Measurements from ENCODE around the gene SMR3A.

DNA sequence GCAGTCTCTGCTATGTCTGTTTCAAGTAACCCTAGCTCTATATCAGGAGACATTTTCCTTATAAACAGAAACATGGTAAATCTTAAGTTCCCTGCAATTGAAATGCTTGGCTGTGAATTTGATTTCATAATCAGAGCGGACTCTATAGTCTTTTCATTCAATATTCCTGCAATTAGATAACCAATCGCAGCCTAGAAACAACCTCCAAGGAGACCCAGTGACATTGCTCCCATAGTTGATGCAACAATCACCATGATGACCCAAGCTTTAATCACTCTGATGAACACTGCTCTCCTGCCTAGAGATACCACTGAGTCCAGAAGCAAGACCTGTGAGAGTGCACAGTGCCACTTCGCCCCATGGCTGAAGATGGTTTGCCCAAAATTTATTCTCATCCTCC is 25.9 kb upstream of the SMR3A start, which contains the start of gene CABS1:
- no peak for TF ChIP-seq CTCF (conservative IDR thresholded peaks at IDR 0.05; ENCODE audit: low read depth, low read length)
- TF ChIP-seq EZH2 (IDR thresholded peaks at IDR 0.05; ENCODE audit: borderline replicate concordance, low read depth, low read length, poor library complexity, severe bottlenecking), result no peak
